PC-3 (cell line): ENCODE measurements around the gene ZMIZ1.

Experiments
- CTCF ChIP-seq: fragments of 300-600 bp; sonication (generic); conservative IDR thresholded peaks from 2 replicates; pipeline ENCODE4 v1.5.1; 2017; ENCODE audit warnings: antibody characterized with exemption, low read depth, mild to moderate bottlenecking, low read length
- EZH2 ChIP-seq: fragments of 300-600 bp; sonication (generic); IDR thresholded peaks from one replicate; pipeline ENCODE4 v1.6.1; 2017; ENCODE audit warnings: antibody characterized with exemption, mild to moderate bottlenecking, low read length; ENCODE audit not compliant: unreplicated experiment

- TF ChIP-seq CTCF (no peak), EZH2 (no peak)
These were observed 15.1 kb upstream of the ZMIZ1 start for GRCh38 chr10:79053481-79054202.
